IMR-90 (cell line): Measurements from ENCODE around the gene DTX3. TPM values are rescaled to one million over a fixed set of nuclear protein-coding genes. Genes with fewer than 3 reads are reported as not detected.

Experiments used
- ATAC-seq: fragments of 200-7000 bp; cut with Tn5 transposase; 2 replicates; pipeline ENCODE4 v1.9.1; 2020; ENCODE audit warnings: low read depth, mild to moderate bottlenecking, moderate library complexity
- BruUV-seq: library from RNA; stranded (reverse); fragments of 400-500 nt; replicated peaks from 2 replicates; lab custom pipeline; 2021; lab: Mats Ljungman, UMichigan
- CTCF ChIA-PET: fragments of 300-600 bp; formaldehyde crosslinking; extraction: SDS; loops from one replicate; lab custom pipeline; 2021; ENCODE audit warnings: antibody characterized with exemption; lab: Yijun Ruan, JAX
- POLR2A ChIA-PET: fragments of 300-600 bp; sonication (Branson Sonifier 250); formaldehyde crosslinking; loops from one replicate; lab custom pipeline; 2022; ENCODE audit warnings: antibody characterized with exemption; ENCODE audit not compliant: unreplicated experiment; lab: Charles Lee
- DNase-seq: peaks from one replicate; pipeline ENCODE4 v3.0.0; 2013
- H2AFZ ChIP-seq: replicated peaks from 2 replicates; pipeline ENCODE3; 2013; ENCODE audit warnings: low read length, mild to moderate bottlenecking; ENCODE audit not compliant: poor library complexity
- H2AK5ac ChIP-seq: 2 replicates; pipeline ENCODE4 v1.6.1; 2013; ENCODE audit warnings: low read depth, low read length, inconsistent platforms
- H2AK9ac ChIP-seq: replicated peaks from 2 replicates; pipeline ENCODE3; 2013; ENCODE audit warnings: mild to moderate bottlenecking, low read depth, low read length, moderate library complexity; ENCODE audit not compliant: poor library complexity
- H2BK120ac ChIP-seq: 2 replicates; pipeline ENCODE4 v1.6.1; 2013; ENCODE audit warnings: low read depth, low read length, inconsistent platforms
- H2BK15ac ChIP-seq: 3 replicates; pipeline ENCODE4 v1.6.1; 2013; ENCODE audit warnings: low read depth, low read length, inconsistent platforms
- H2BK20ac ChIP-seq: 2 replicates; pipeline ENCODE4 v1.6.1; 2013; ENCODE audit warnings: low read depth, mild to moderate bottlenecking, inconsistent platforms, low read length, moderate library complexity
- H2BK5ac ChIP-seq: 2 replicates; pipeline ENCODE4 v1.6.1; 2013; ENCODE audit warnings: mild to moderate bottlenecking, low read depth, low read length, inconsistent platforms; ENCODE audit not compliant: poor library complexity, severe bottlenecking
- H3K14ac ChIP-seq: replicated peaks from 2 replicates; pipeline ENCODE4 v1.6.1; 2013; ENCODE audit warnings: low read depth, low read length, inconsistent platforms
- H3K18ac ChIP-seq: 2 replicates; pipeline ENCODE4 v1.6.1; 2013; ENCODE audit warnings: low read depth, low read length, control low read depth
- H3K23ac ChIP-seq: 2 replicates; pipeline ENCODE4 v1.6.1; 2013; ENCODE audit warnings: low read depth, low read length, inconsistent platforms
- H3K27ac ChIP-seq: 2 replicates; pipeline ENCODE4 v1.5.1; 2013; ENCODE audit warnings: mild to moderate bottlenecking, control low read depth, low read length; ENCODE audit not compliant: insufficient read depth
- H3K27me3 ChIP-seq: 2 replicates; pipeline ENCODE4 v1.6.1; 2013; ENCODE audit warnings: low read length; ENCODE audit not compliant: control insufficient read depth, insufficient read depth
- H3K36me3 ChIP-seq: 2 replicates; pipeline ENCODE4 v1.6.1; 2013; ENCODE audit warnings: low read length, mixed read lengths; ENCODE audit not compliant: control insufficient read depth, insufficient read depth
- H3K4ac ChIP-seq: 2 replicates; pipeline ENCODE4 v1.6.1; 2013; ENCODE audit warnings: low read depth, low read length, inconsistent platforms
- H3K4me1 ChIP-seq: 2 replicates; pipeline ENCODE4 v1.6.1; 2013; ENCODE audit warnings: low read length, mixed read lengths; ENCODE audit not compliant: control insufficient read depth, insufficient read depth
- H3K4me2 ChIP-seq: 2 replicates; pipeline ENCODE4 v1.6.1; 2013; ENCODE audit warnings: low read depth, mild to moderate bottlenecking, control low read depth, low read length, moderate library complexity
- H3K4me3 ChIP-seq: 2 replicates; pipeline ENCODE4 v1.5.1; 2013; ENCODE audit warnings: low read depth, mild to moderate bottlenecking, control low read depth, low read length, moderate library complexity; ENCODE audit not compliant: insufficient read depth
- H3K56ac ChIP-seq: 2 replicates; pipeline ENCODE4 v1.6.1; 2013; ENCODE audit warnings: low read length, inconsistent platforms; ENCODE audit not compliant: insufficient read depth; ENCODE audit errors: extremely low read depth
- H3K79me1 ChIP-seq, 2 experiments: 2 replicates each; pipeline ENCODE4 v1.6.1; 2013; ENCODE audit warnings: low read length in 2 of 2, inconsistent platforms in 1 of 2, low read depth in 1 of 2
- H3K9ac ChIP-seq: 2 replicates; pipeline ENCODE4 v1.6.1; 2013; ENCODE audit warnings: low read depth, low read length, control low read depth
- H3K9me1 ChIP-seq: 2 replicates; pipeline ENCODE4 v1.6.1; 2013; ENCODE audit warnings: low read length, inconsistent platforms; ENCODE audit not compliant: insufficient read depth
- H3K9me3 ChIP-seq: 2 replicates; pipeline ENCODE4 v1.6.1; 2013; ENCODE audit warnings: low read length; ENCODE audit not compliant: control insufficient read depth, insufficient read depth
- H4K20me1 ChIP-seq: 2 replicates; pipeline ENCODE4 v1.6.1; 2013; ENCODE audit warnings: low read length, inconsistent platforms; ENCODE audit not compliant: insufficient read depth
- H4K5ac ChIP-seq: 2 replicates; pipeline ENCODE4 v1.6.1; 2013; ENCODE audit warnings: mild to moderate bottlenecking, low read depth, low read length, control low read depth
- H4K8ac ChIP-seq, 2 experiments: 2 replicates each; pipeline ENCODE4 v1.6.1; 2013; ENCODE audit warnings: low read depth in 2 of 2, low read length in 2 of 2, control low read depth in 1 of 2, inconsistent platforms in 1 of 2
- H4K91ac ChIP-seq: 2 replicates; pipeline ENCODE4 v1.6.1; 2013; ENCODE audit warnings: low read depth, low read length, inconsistent platforms; ENCODE audit not compliant: insufficient read depth
- BHLHE40 ChIP-seq: fragments of 150-350 bp; IDR thresholded peaks from 2 replicates; pipeline ENCODE4 v1.6.1; 2016; ENCODE audit warnings: mild to moderate bottlenecking, low read depth, low read length
- CEBPB ChIP-seq: IDR thresholded peaks from 2 replicates; pipeline ENCODE4 v1.6.1; 2012; ENCODE audit warnings: low read depth, low read length, improper control_type of control experiment
- CHD1 ChIP-seq: IDR thresholded peaks from 2 replicates; pipeline ENCODE4 v1.6.1; 2012; ENCODE audit warnings: low read depth, low read length, improper control_type of control experiment
- MAFK ChIP-seq: IDR thresholded peaks from 2 replicates; pipeline ENCODE4 v1.6.1; 2012; ENCODE audit warnings: low read depth, low read length, improper control_type of control experiment
- MAZ ChIP-seq: IDR thresholded peaks from 2 replicates; pipeline ENCODE4 v1.6.1; 2012; ENCODE audit warnings: low read depth, mild to moderate bottlenecking, low read length, improper control_type of control experiment, moderate library complexity, borderline replicate concordance
- MXI1 ChIP-seq: IDR thresholded peaks from 2 replicates; pipeline ENCODE4 v1.6.1; 2012; ENCODE audit warnings: low read depth, mild to moderate bottlenecking, low read length, moderate library complexity, borderline replicate concordance
- POLR2A ChIP-seq: IDR thresholded peaks from 2 replicates; pipeline ENCODE4 v1.6.1; 2012; ENCODE audit warnings: mild to moderate bottlenecking, low read depth, low read length
- RAD21 ChIP-seq: IDR thresholded peaks from 2 replicates; pipeline ENCODE4 v1.6.1; 2012; ENCODE audit warnings: low read length, improper control_type of control experiment
- RCOR1 ChIP-seq: IDR thresholded peaks from 2 replicates; pipeline ENCODE4 v1.6.1; 2012; ENCODE audit warnings: mild to moderate bottlenecking, low read length, improper control_type of control experiment; ENCODE audit not compliant: insufficient replicate concordance
- RFX5 ChIP-seq: IDR thresholded peaks from 2 replicates; pipeline ENCODE4 v1.8.0; 2012; ENCODE audit warnings: low read depth, mild to moderate bottlenecking, low read length, moderate library complexity
- WGBS, 2 experiments: methylation state at CpG; one replicate each; pipeline versions ENCODE4 v1.1.5 to v1.1.7; 2013; ENCODE audit warnings: missing lambda C conversion rate in 2 of 2; ENCODE audit not compliant: insufficient read length in 1 of 2; ENCODE audit errors: extremely low coverage in 2 of 2; 5-methylcytosine and 5-hydroxymethylcytosine counted together
- dilution Hi-C: fragments of 300-500 bp; cut with HindIII; formaldehyde crosslinking; loops from one replicate; pipeline ENCODE4 v1.14.3; 2018; ENCODE audit warnings: low sequenced_read_pairs; ENCODE audit not compliant: unreplicated experiment
- in situ Hi-C: fragments of 300-500 bp; cut with MboI; formaldehyde crosslinking; loops from 3 replicates; pipeline ENCODE4 v1.14.3; 2019; ENCODE audit warnings: low sequenced_read_pairs, inconsistent platforms, mixed read lengths
- intact Hi-C: fragments of 100-400 bp; cut with micrococcal nuclease; formaldehyde crosslinking; loops from 2 replicates; pipeline ENCODE4 v1.10.0; 2022
- polyA plus RNA-seq, 3 experiments: library from polyadenylated mRNA; depleted of rRNA; stranded (reverse); fragments of >200 nt; gene quantifications; 2 replicates each; pipeline ENCODE4 v1.2.3, GENCODE V29; 2012; ENCODE audit warnings: low replicate concordance in 1 of 3
- total RNA-seq: library from RNA; depleted of rRNA; stranded (reverse); fragments of >200 nt; gene quantifications from 2 replicates; pipeline ENCODE4 v1.2.3, GENCODE V29; 2012
- TF ChIP-seq, protein P1 (sequence below): conservative IDR thresholded peaks from 2 replicates; pipeline ENCODE4 v1.5.1; 2012; ENCODE audit warnings: mild to moderate bottlenecking, low read depth, low read length, improper control_type of control experiment
- TF ChIP-seq, protein P2 (sequence below): fragments of 150-350 bp; IDR thresholded peaks from 2 replicates; pipeline ENCODE4 v1.6.1; 2017; ENCODE audit warnings: mild to moderate bottlenecking, antibody characterized with exemption, low read length, low read depth
- TF ChIP-seq, protein P3 (sequence below): fragments of 150-350 bp; IDR thresholded peaks from 2 replicates; pipeline ENCODE4 v1.6.1; 2016; ENCODE audit warnings: low read depth, mild to moderate bottlenecking, low read length, moderate library complexity, borderline replicate concordance

The DTX3 gene
- total and polyA plus RNA-seq, 2 of the 4 experiments (the other 2 are of a cell fraction) = 2.9 to 14.6 TPM

DNA sequence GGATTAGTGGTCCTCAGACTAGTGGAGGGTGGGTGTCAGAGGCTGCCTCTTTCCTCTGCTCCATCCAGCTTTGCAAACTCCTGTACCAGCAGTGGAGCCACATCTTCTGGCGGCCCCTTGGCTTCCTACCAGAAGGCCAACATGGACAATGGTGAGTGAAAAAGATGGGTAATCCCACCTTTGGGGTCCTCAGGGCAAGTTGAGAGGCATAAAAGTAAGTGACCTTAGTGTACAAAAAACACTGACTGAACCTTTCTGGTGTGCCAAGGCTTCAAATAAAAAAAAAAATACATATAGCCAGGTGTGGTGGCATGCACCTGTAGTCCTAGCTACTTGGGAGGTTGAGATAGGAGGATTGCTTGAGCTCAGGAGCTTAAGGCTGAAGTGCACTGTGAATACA is 22.8 kb upstream of the DTX3 start:
- Histone ChIP-seq H3K4me3 (no peak overlapping the region), H3K79me1 (no peaks in the 10 kb centered on the region), H3K4ac (no peak overlapping the region), H4K91ac (no peak overlapping the region), H2AFZ (no peak overlapping the region), H4K8ac (no peak overlapping the region), H4K20me1 (no peaks in the 10 kb centered on the region), H3K14ac (no peak overlapping the region), H2BK15ac (no peak overlapping the region), H2AK9ac (no peak overlapping the region), H3K4me2 (no peak overlapping the region), H3K27ac (no peak overlapping the region), H3K9ac (no peak overlapping the region), H4K5ac (no peak overlapping the region), H3K18ac (no peak overlapping the region), H2AK5ac (no peak overlapping the region), H3K9me3 (no peaks in the 10 kb centered on the region), H2BK5ac (no peak overlapping the region), H3K4me1 (no peaks in the 10 kb centered on the region), H3K27me3 (peaks cover 30% of the 10 kb centered on the region), H3K9me1 (no peaks in the 10 kb centered on the region), H2BK120ac (no peak overlapping the region), H2BK20ac (no peak overlapping the region), H3K56ac (no peak overlapping the region), H3K23ac (no peak overlapping the region), H3K36me3 (no peaks in the 10 kb centered on the region)
- WGBS, 2 experiments = no CpG with 5 or more reads among the region's 1 CpG
- ChIA-PET CTCF (interaction anchor here (1.0 to 1.6 kb wide), 2 partner anchors 11 to 23 kb away, joined by 3 read pairs; no protein-coding TSS in a partner anchor), POLR2A (no interaction called here)
- intact Hi-C loops = loop anchor here (2.0 to 5.0 kb wide), 2 partner anchors 111 to 155 kb away; partner anchors contain the start of gene AGAP2
- dilution Hi-C loops = no loop called here
- in situ Hi-C loops = loop anchor here (5.0 to 10.0 kb wide), 2 partner anchors 40 to 153 kb away; partner anchors contain the start of gene AGAP2
- DNase-seq (no peak), ATAC-seq (no peak)
- TF ChIP-seq, protein P1, sequence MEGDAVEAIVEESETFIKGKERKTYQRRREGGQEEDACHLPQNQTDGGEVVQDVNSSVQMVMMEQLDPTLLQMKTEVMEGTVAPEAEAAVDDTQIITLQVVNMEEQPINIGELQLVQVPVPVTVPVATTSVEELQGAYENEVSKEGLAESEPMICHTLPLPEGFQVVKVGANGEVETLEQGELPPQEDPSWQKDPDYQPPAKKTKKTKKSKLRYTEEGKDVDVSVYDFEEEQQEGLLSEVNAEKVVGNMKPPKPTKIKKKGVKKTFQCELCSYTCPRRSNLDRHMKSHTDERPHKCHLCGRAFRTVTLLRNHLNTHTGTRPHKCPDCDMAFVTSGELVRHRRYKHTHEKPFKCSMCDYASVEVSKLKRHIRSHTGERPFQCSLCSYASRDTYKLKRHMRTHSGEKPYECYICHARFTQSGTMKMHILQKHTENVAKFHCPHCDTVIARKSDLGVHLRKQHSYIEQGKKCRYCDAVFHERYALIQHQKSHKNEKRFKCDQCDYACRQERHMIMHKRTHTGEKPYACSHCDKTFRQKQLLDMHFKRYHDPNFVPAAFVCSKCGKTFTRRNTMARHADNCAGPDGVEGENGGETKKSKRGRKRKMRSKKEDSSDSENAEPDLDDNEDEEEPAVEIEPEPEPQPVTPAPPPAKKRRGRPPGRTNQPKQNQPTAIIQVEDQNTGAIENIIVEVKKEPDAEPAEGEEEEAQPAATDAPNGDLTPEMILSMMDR = no peak
- TF ChIP-seq, protein P2, sequence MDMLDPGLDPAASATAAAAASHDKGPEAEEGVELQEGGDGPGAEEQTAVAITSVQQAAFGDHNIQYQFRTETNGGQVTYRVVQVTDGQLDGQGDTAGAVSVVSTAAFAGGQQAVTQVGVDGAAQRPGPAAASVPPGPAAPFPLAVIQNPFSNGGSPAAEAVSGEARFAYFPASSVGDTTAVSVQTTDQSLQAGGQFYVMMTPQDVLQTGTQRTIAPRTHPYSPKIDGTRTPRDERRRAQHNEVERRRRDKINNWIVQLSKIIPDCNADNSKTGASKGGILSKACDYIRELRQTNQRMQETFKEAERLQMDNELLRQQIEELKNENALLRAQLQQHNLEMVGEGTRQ = no peak
- TF ChIP-seq CHD1 = no peak
- no peak for TF ChIP-seq CEBPB
- TF ChIP-seq, protein P3, sequence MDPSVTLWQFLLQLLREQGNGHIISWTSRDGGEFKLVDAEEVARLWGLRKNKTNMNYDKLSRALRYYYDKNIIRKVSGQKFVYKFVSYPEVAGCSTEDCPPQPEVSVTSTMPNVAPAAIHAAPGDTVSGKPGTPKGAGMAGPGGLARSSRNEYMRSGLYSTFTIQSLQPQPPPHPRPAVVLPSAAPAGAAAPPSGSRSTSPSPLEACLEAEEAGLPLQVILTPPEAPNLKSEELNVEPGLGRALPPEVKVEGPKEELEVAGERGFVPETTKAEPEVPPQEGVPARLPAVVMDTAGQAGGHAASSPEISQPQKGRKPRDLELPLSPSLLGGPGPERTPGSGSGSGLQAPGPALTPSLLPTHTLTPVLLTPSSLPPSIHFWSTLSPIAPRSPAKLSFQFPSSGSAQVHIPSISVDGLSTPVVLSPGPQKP = no peak
- TF ChIP-seq RAD21 = no peak
- no peak for TF ChIP-seq RFX5
- TF ChIP-seq POLR2A = no peak
- TF ChIP-seq MXI1 = no peak
- no peak for TF ChIP-seq MAFK
- no peak for TF ChIP-seq RCOR1
- TF ChIP-seq MAZ = no peak
- no peak for TF ChIP-seq BHLHE40
- BruUV-seq = no TSS peak
